IMR-90 (cell line): ENCODE results near the gene GPR89A. TPM values are rescaled to one million over a fixed set of nuclear protein-coding genes. Genes with fewer than 3 reads are reported as not detected.
"Not testable (repeated sequence)": the region's sequence is repeated elsewhere in the genome, so short reads cannot be mapped to it uniquely, and the experiment has no call there.

Source experiments
- ATAC-seq: fragments of 200-7000 bp; cut with Tn5 transposase; 2 replicates; pipeline ENCODE4 v1.9.1; 2020; ENCODE audit warnings: low read depth, mild to moderate bottlenecking, moderate library complexity
- BruUV-seq: library from RNA; stranded (reverse); fragments of 400-500 nt; replicated peaks from 2 replicates; lab custom pipeline; 2021; lab: Mats Ljungman, UMichigan
- CTCF ChIA-PET: fragments of 300-600 bp; formaldehyde crosslinking; extraction: SDS; loops from one replicate; lab custom pipeline; 2021; ENCODE audit warnings: antibody characterized with exemption; lab: Yijun Ruan, JAX
- POLR2A ChIA-PET: fragments of 300-600 bp; sonication (Branson Sonifier 250); formaldehyde crosslinking; loops from one replicate; lab custom pipeline; 2022; ENCODE audit warnings: antibody characterized with exemption; ENCODE audit not compliant: unreplicated experiment; lab: Charles Lee
- DNase-seq: peaks from one replicate; pipeline ENCODE4 v3.0.0; 2013
- H2AFZ ChIP-seq: replicated peaks from 2 replicates; pipeline ENCODE3; 2013; ENCODE audit warnings: low read length, mild to moderate bottlenecking; ENCODE audit not compliant: poor library complexity
- H2AK5ac ChIP-seq: 2 replicates; pipeline ENCODE4 v1.6.1; 2013; ENCODE audit warnings: low read depth, low read length, inconsistent platforms
- H2AK9ac ChIP-seq: replicated peaks from 2 replicates; pipeline ENCODE3; 2013; ENCODE audit warnings: mild to moderate bottlenecking, low read depth, low read length, moderate library complexity; ENCODE audit not compliant: poor library complexity
- H2BK120ac ChIP-seq: 2 replicates; pipeline ENCODE4 v1.6.1; 2013; ENCODE audit warnings: low read depth, low read length, inconsistent platforms
- H2BK15ac ChIP-seq: 3 replicates; pipeline ENCODE4 v1.6.1; 2013; ENCODE audit warnings: low read depth, low read length, inconsistent platforms
- H2BK20ac ChIP-seq: 2 replicates; pipeline ENCODE4 v1.6.1; 2013; ENCODE audit warnings: low read depth, mild to moderate bottlenecking, inconsistent platforms, low read length, moderate library complexity
- H2BK5ac ChIP-seq: 2 replicates; pipeline ENCODE4 v1.6.1; 2013; ENCODE audit warnings: mild to moderate bottlenecking, low read depth, low read length, inconsistent platforms; ENCODE audit not compliant: poor library complexity, severe bottlenecking
- H3K14ac ChIP-seq: replicated peaks from 2 replicates; pipeline ENCODE4 v1.6.1; 2013; ENCODE audit warnings: low read depth, low read length, inconsistent platforms
- H3K18ac ChIP-seq: 2 replicates; pipeline ENCODE4 v1.6.1; 2013; ENCODE audit warnings: low read depth, low read length, control low read depth
- H3K23ac ChIP-seq: 2 replicates; pipeline ENCODE4 v1.6.1; 2013; ENCODE audit warnings: low read depth, low read length, inconsistent platforms
- H3K27ac ChIP-seq: 2 replicates; pipeline ENCODE4 v1.5.1; 2013; ENCODE audit warnings: mild to moderate bottlenecking, control low read depth, low read length; ENCODE audit not compliant: insufficient read depth
- H3K27me3 ChIP-seq: 2 replicates; pipeline ENCODE4 v1.6.1; 2013; ENCODE audit warnings: low read length; ENCODE audit not compliant: control insufficient read depth, insufficient read depth
- H3K36me3 ChIP-seq: 2 replicates; pipeline ENCODE4 v1.6.1; 2013; ENCODE audit warnings: low read length, mixed read lengths; ENCODE audit not compliant: control insufficient read depth, insufficient read depth
- H3K4ac ChIP-seq: 2 replicates; pipeline ENCODE4 v1.6.1; 2013; ENCODE audit warnings: low read depth, low read length, inconsistent platforms
- H3K4me1 ChIP-seq: 2 replicates; pipeline ENCODE4 v1.6.1; 2013; ENCODE audit warnings: low read length, mixed read lengths; ENCODE audit not compliant: control insufficient read depth, insufficient read depth
- H3K4me2 ChIP-seq: 2 replicates; pipeline ENCODE4 v1.6.1; 2013; ENCODE audit warnings: low read depth, mild to moderate bottlenecking, control low read depth, low read length, moderate library complexity
- H3K4me3 ChIP-seq: 2 replicates; pipeline ENCODE4 v1.5.1; 2013; ENCODE audit warnings: low read depth, mild to moderate bottlenecking, control low read depth, low read length, moderate library complexity; ENCODE audit not compliant: insufficient read depth
- H3K56ac ChIP-seq: 2 replicates; pipeline ENCODE4 v1.6.1; 2013; ENCODE audit warnings: low read length, inconsistent platforms; ENCODE audit not compliant: insufficient read depth; ENCODE audit errors: extremely low read depth
- H3K79me1 ChIP-seq, 2 experiments: 2 replicates each; pipeline ENCODE4 v1.6.1; 2013; ENCODE audit warnings: low read length in 2 of 2, inconsistent platforms in 1 of 2, low read depth in 1 of 2
- H3K9ac ChIP-seq: 2 replicates; pipeline ENCODE4 v1.6.1; 2013; ENCODE audit warnings: low read depth, low read length, control low read depth
- H3K9me1 ChIP-seq: 2 replicates; pipeline ENCODE4 v1.6.1; 2013; ENCODE audit warnings: low read length, inconsistent platforms; ENCODE audit not compliant: insufficient read depth
- H3K9me3 ChIP-seq: 2 replicates; pipeline ENCODE4 v1.6.1; 2013; ENCODE audit warnings: low read length; ENCODE audit not compliant: control insufficient read depth, insufficient read depth
- H4K20me1 ChIP-seq: 2 replicates; pipeline ENCODE4 v1.6.1; 2013; ENCODE audit warnings: low read length, inconsistent platforms; ENCODE audit not compliant: insufficient read depth
- H4K5ac ChIP-seq: 2 replicates; pipeline ENCODE4 v1.6.1; 2013; ENCODE audit warnings: mild to moderate bottlenecking, low read depth, low read length, control low read depth
- H4K8ac ChIP-seq, 2 experiments: 2 replicates each; pipeline ENCODE4 v1.6.1; 2013; ENCODE audit warnings: low read depth in 2 of 2, low read length in 2 of 2, control low read depth in 1 of 2, inconsistent platforms in 1 of 2
- H4K91ac ChIP-seq: 2 replicates; pipeline ENCODE4 v1.6.1; 2013; ENCODE audit warnings: low read depth, low read length, inconsistent platforms; ENCODE audit not compliant: insufficient read depth
- WGBS, 2 experiments: methylation state at CpG; one replicate each; pipeline versions ENCODE4 v1.1.5 to v1.1.7; 2013; ENCODE audit warnings: missing lambda C conversion rate in 2 of 2; ENCODE audit not compliant: insufficient read length in 1 of 2; ENCODE audit errors: extremely low coverage in 2 of 2; 5-methylcytosine and 5-hydroxymethylcytosine counted together
- dilution Hi-C: fragments of 300-500 bp; cut with HindIII; formaldehyde crosslinking; loops from one replicate; pipeline ENCODE4 v1.14.3; 2018; ENCODE audit warnings: low sequenced_read_pairs; ENCODE audit not compliant: unreplicated experiment
- in situ Hi-C: fragments of 300-500 bp; cut with MboI; formaldehyde crosslinking; loops from 3 replicates; pipeline ENCODE4 v1.14.3; 2019; ENCODE audit warnings: low sequenced_read_pairs, inconsistent platforms, mixed read lengths
- intact Hi-C: fragments of 100-400 bp; cut with micrococcal nuclease; formaldehyde crosslinking; loops from 2 replicates; pipeline ENCODE4 v1.10.0; 2022
- polyA plus RNA-seq, 3 experiments: library from polyadenylated mRNA; depleted of rRNA; stranded (reverse); fragments of >200 nt; gene quantifications; 2 replicates each; pipeline ENCODE4 v1.2.3, GENCODE V29; 2012; ENCODE audit warnings: low replicate concordance in 1 of 3
- total RNA-seq: library from RNA; depleted of rRNA; stranded (reverse); fragments of >200 nt; gene quantifications from 2 replicates; pipeline ENCODE4 v1.2.3, GENCODE V29; 2012

Gene GPR89A
- total and polyA plus RNA-seq, 2 of the 4 experiments (the other 2 are of a cell fraction), result 13.5 to 29.0 TPM

DNA sequence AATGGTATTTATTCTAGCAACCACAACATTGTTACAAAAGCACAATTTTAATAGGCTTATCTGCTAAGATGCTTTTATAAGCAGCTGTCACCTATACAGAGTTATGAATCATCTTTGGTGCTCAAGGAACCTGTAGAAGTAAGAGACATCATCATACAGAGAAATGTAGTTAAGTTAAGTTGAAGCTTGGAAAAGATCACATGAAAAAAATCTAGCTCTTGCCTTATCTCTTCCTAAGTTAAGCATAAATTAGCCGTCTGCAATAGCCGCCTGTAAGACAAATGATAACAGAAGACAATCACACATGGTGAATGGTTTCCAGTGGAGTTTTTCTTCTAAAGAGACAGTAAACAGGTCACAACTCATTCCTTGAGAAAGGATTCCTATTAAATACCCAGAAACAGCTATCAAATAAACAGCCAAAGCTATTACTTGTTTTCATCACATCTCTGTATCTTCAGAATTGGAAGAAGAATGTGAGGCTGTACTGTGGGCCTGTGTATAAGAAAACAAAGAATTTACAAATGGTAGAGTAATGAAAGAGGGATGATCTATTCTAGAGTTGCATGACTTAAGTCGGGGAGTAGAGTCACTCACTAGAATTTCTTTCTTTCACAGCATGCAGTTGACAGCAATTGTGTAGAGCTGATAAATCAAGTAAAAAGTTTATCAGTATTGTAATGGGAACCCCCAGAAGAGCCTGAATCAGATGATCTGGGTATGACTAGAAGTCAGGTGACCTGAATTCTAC, 63.4 kb downstream of the GPR89A start:
- in situ Hi-C loops, H4K5ac ChIP-seq, H3K4ac ChIP-seq, H3K18ac ChIP-seq, H4K8ac ChIP-seq, H2BK5ac ChIP-seq, H3K4me2 ChIP-seq, H3K4me3 ChIP-seq, H3K9me1 ChIP-seq, H3K4me1 ChIP-seq, H3K27ac ChIP-seq, POLR2A ChIA-PET, H3K27me3 ChIP-seq, H4K91ac ChIP-seq, CTCF ChIA-PET, H3K14ac ChIP-seq, H3K9ac ChIP-seq, H3K23ac ChIP-seq, H3K79me1 ChIP-seq, H2BK15ac ChIP-seq, H4K20me1 ChIP-seq, intact Hi-C loops, dilution Hi-C loops, BruUV-seq, H2BK120ac ChIP-seq, H3K56ac ChIP-seq, H2BK20ac ChIP-seq, H3K9me3 ChIP-seq, H2AK9ac ChIP-seq, ATAC-seq, H3K36me3 ChIP-seq, H2AK5ac ChIP-seq, DNase-seq, H2AFZ ChIP-seq: not testable (repeated sequence)
- no CpG with 5 or more reads among the region's 3 CpGs for WGBS, 2 experiments

DNA sequence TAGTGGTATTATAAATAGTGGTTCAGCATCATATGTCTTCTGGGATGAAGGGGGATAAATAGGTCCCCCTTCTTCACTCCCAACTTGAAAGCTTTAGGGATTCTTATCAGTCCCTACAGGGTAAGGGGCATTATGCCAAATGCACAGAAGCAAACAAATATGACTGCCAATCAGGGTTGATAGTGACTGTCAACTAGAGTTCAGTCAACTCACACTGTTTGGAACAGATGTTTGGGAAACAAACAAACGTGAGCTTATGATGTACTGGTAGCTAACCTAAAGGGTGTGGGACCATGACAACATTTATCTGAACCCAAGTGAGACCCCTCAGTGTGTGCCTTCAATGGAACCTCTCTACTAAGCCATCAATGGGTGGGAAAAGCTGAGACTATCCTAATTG, 65.4 kb downstream of the GPR89A start:
- ATAC-seq, H4K8ac ChIP-seq, H2BK15ac ChIP-seq, in situ Hi-C loops, POLR2A ChIA-PET, H4K91ac ChIP-seq, H3K27me3 ChIP-seq, H3K18ac ChIP-seq, H3K9me3 ChIP-seq, CTCF ChIA-PET, H2AK5ac ChIP-seq, H3K36me3 ChIP-seq, H2BK20ac ChIP-seq, H2AK9ac ChIP-seq, H3K4me3 ChIP-seq, dilution Hi-C loops, H4K20me1 ChIP-seq, H2BK5ac ChIP-seq, H3K23ac ChIP-seq, H3K4ac ChIP-seq, DNase-seq, H3K4me1 ChIP-seq, BruUV-seq, H3K27ac ChIP-seq, H4K5ac ChIP-seq, H3K56ac ChIP-seq, H2AFZ ChIP-seq, H3K9me1 ChIP-seq, H3K14ac ChIP-seq, H3K79me1 ChIP-seq, H3K9ac ChIP-seq, intact Hi-C loops, H3K4me2 ChIP-seq, H2BK120ac ChIP-seq: not testable (repeated sequence)
- WGBS, 2 experiments, result no CpG with 5 or more reads among the region's 1 CpG
